ENCODE measurements around the gene HIPK3.

DNA sequence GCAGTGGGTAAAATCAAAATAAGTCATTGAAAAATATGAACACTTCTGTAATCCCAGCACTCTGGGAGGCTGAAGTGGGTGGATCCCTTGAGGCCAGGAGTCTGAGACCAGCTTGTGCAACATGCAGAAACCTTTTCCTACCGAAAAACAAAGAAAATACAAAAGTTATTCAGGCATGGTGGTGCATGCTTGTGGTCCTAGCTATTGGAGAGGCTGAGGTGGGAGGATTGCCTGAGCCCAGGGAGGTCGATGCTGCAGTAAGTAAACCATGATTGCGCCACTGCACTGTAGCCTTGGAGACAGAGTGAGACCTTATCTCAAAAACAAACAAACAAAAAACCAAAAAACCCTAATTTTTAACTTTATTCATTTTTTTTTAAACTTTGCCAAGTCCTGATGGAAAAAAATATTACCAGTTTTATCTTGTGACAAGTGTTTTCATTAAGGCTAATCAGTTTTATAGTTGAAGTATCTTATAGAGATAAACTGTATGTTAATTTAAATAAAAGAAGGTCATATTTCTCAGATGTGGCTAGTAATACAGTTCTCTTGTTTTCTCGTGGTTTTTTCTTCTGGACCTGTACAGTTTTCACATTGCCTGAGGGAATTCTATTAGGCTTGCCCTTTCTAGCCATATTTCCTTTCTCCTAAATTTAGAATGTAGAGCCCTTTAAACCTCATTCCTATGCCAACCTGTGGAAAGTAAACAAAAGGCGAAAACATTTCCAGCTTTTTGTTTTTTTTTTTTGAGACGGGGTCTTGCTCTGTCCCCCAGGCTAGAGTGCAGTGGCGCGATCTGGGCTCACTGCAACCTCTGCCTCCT is 9.4 kb downstream of the HIPK3 start:
- TF ChIP-seq, protein P1, sequence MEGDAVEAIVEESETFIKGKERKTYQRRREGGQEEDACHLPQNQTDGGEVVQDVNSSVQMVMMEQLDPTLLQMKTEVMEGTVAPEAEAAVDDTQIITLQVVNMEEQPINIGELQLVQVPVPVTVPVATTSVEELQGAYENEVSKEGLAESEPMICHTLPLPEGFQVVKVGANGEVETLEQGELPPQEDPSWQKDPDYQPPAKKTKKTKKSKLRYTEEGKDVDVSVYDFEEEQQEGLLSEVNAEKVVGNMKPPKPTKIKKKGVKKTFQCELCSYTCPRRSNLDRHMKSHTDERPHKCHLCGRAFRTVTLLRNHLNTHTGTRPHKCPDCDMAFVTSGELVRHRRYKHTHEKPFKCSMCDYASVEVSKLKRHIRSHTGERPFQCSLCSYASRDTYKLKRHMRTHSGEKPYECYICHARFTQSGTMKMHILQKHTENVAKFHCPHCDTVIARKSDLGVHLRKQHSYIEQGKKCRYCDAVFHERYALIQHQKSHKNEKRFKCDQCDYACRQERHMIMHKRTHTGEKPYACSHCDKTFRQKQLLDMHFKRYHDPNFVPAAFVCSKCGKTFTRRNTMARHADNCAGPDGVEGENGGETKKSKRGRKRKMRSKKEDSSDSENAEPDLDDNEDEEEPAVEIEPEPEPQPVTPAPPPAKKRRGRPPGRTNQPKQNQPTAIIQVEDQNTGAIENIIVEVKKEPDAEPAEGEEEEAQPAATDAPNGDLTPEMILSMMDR (IDR thresholded peaks at IDR 0.05; ENCODE audit: low read depth, low read length, poor library complexity, severe bottlenecking): no peak
- TF ChIP-seq EZH2phosphoT487 (IDR thresholded peaks at IDR 0.05; ENCODE audit: borderline replicate concordance, low read length): no peak

Measured in DOHH2 (cell line).